SU-DHL-6 (cell line): Measurements from ENCODE around the gene MRGPRX3.

Experiments
- CTCF ChIP-seq: fragments of 200-600 bp; sonication (generic); IDR thresholded peaks from one replicate; pipeline ENCODE4 v1.5.1; 2017; ENCODE audit warnings: antibody characterized with exemption, mild to moderate bottlenecking, low read length, moderate library complexity; ENCODE audit not compliant: insufficient read depth, poor library complexity, severe bottlenecking
- EZH2phosphoT487 ChIP-seq: fragments of 200-600 bp; sonication (generic), shearing (Covaris generic); conservative IDR thresholded peaks from 2 replicates; pipeline ENCODE4 v1.6.1; 2018; ENCODE audit warnings: mild to moderate bottlenecking, antibody characterized with exemption, low read length, moderate library complexity, mixed read lengths

GRCh38 chr11:18135308-18135707 is 2.9 kb downstream of the MRGPRX3 start:
- TF ChIP-seq EZH2phosphoT487 (no peak), CTCF (no peak)
